PC-3 (cell line): ENCODE data around the gene CYB5R4.

Source experiments
- EZH2 ChIP-seq: fragments of 300-600 bp; sonication (generic); IDR thresholded peaks from one replicate; pipeline ENCODE4 v1.6.1; 2017; ENCODE audit warnings: antibody characterized with exemption, mild to moderate bottlenecking, low read length; ENCODE audit not compliant: unreplicated experiment
- EZH2phosphoT487 ChIP-seq: fragments of 300-600 bp; sonication (generic); IDR thresholded peaks from 2 replicates; pipeline ENCODE4 v1.6.1; 2018; ENCODE audit warnings: mild to moderate bottlenecking, antibody characterized with exemption, low read length, borderline replicate concordance
- TF ChIP-seq, protein P1 (sequence below): fragments of 300-600 bp; sonication (generic); conservative IDR thresholded peaks from 2 replicates; pipeline ENCODE4 v1.5.1; 2017; ENCODE audit warnings: antibody characterized with exemption, low read depth, mild to moderate bottlenecking, low read length

DNA sequence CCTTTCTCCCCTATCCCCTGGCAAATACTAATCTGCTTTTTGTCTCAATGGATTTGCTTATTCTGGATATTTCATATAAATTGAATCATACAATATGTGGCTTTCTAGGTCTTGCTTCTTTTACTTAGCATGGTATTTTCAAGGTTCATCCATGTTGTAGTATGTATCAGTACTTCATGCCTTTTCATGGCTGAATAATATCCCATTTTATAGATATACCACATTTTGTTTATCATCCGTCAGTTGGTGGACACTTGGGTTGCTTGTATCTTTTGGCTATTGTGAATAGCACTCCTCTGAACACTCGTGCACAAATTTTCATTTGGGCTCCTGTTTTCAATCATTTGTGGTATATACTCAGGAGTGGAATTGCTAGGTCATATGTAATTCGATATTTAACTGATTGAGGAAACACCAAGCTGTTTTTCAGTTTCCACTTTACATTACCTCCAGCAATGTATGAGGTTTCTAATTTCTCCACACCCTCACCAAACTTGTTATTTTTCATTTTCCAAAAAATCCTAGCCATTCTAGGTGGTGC lies 36.8 kb upstream of the CYB5R4 start:
- TF ChIP-seq, protein P1, sequence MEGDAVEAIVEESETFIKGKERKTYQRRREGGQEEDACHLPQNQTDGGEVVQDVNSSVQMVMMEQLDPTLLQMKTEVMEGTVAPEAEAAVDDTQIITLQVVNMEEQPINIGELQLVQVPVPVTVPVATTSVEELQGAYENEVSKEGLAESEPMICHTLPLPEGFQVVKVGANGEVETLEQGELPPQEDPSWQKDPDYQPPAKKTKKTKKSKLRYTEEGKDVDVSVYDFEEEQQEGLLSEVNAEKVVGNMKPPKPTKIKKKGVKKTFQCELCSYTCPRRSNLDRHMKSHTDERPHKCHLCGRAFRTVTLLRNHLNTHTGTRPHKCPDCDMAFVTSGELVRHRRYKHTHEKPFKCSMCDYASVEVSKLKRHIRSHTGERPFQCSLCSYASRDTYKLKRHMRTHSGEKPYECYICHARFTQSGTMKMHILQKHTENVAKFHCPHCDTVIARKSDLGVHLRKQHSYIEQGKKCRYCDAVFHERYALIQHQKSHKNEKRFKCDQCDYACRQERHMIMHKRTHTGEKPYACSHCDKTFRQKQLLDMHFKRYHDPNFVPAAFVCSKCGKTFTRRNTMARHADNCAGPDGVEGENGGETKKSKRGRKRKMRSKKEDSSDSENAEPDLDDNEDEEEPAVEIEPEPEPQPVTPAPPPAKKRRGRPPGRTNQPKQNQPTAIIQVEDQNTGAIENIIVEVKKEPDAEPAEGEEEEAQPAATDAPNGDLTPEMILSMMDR, result no peak
- TF ChIP-seq EZH2, result no peak
- TF ChIP-seq EZH2phosphoT487, result no peak
